ENCODE results near the gene LTA4H.

The LTA4H gene

GRCh38 chr12:96033549-96034389 is 1.6 kb downstream of the LTA4H start:
- no peak for DNase-seq

DNA sequence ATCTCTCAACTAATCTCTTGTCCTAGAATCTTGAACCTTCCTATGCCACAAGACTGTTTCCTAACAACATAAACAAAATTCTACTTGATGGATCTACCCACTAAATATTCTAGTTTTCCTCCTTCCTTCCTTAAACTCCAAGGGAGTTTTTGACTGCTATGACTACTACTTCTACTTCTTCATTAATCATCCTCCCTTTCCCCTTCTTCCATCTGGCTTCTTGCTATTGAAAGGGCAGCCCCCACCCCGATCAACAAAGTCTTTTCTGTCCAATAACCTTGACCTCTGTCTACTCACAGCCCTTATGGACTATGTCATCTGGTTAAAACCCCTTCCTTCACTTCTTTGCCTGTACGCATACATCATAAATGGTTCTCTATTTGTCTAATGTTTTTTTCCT is 5.6 kb downstream of the LTA4H start:
- no peak for DNase-seq

DNA sequence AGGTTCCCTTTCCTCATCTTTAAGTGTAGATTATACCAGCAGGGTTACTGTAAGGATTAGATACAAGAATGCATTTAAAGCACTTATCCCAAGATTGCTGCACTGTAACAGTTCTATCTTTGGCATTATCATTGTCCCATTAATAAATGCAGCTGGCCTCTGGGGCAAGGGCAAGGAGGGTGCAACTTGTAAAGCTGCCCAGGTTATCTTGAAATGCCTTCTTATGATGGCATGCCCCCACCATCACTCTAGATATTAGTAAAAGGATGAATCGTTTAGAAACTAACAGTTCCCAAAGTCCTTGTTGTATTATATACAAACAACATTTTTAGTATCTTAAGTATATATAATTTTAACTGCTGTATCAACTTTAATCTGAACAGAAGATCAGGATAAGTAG is 6.8 kb downstream of the LTA4H start:
- no peak for DNase-seq

GRCh38 chr12:96026331-96026730 is 9.1 kb downstream of the LTA4H start:
- no peak for DNase-seq

- no peak for DNase-seq
Observed at GRCh38 chr12:96025518-96025917, 9.9 kb downstream of the LTA4H start.

DNA sequence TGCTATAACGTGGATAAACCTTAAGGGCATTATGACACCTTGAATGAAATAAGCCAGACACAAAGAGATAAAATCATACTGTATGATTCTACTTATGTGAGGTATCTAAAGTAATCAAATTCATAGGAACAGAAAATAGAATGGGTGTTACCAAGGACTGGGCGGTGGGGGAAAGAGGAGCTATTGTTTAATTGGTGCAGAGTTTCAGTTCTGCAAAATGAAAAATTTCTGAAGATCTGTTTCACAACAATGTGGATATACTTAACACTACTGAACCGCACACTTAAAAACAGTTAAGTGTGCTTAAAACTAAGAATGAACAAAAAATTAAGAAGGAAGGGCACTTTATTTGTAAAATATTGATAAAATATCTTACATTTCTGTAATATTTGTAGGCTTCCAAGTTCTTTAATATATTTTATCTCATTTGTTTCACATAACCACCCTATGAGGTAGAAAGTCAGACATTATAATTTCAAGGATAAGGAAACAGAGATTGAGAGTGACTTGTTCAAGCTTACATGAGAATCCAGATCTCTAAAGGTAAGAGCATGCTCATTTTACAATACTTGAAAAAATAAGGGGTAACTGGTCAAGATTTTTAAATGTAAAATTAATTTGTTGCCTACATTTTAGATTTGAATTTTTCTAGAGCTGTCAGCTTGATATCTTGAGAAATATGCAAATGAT is 14.9 kb downstream of the LTA4H start:
- no peak for DNase-seq

GRCh38 chr12:96015672-96016071 is 19.7 kb downstream of the LTA4H start:
- DNase-seq, result peak; percentile 21

DNA sequence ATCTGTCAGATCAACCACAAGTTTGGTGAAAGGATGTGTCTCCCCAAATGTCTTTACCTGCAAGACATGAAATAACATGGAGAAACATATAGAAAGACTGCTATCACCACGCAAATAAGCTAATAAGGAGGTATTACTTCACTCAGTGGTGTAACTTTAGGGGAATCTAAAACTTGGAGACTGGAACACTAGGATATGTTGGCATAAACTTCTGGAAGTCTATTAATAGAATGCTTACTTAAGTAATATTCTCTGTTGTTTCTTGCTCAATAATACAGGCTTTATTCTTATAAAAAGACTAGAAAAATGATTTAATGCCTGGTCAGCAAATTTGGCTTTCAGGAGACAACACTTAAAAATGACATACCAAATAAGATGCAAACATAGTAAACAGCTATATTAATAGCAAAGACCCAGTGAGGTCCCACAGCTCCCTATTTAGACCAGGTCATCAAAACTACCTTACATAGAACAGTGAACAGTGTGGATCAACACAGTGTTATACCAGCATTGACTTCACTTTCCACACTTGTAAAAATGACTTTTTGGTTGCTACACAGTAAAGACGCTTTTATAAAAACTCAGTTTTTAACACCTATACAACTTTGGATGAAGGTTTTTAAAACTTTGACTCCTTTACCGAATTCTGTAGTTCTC is 20.3 kb downstream of the LTA4H start:
- DNase-seq, result no peak

DNA sequence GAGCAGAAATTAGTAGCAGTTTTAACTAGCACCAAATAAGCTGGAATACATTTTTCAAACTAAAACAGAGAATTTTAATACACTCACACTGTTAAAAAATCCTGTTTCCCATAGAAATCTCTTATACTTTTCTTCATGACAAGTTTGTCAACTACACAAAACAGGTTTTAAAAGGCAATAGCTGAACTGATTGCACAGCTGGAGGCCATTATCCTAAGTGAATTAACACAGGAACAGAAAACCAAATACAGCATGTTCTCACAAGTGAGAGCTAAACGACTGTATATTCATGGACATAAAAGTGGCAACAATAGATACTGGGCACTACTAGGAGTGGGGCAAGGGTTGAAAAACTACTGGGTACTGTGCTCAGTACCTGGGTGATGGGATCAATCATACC is 27.7 kb downstream of the LTA4H start:
- DNase-seq, result no peak

- DNase-seq, result no peak
Observed at GRCh38 chr12:96006727-96007126, 28.7 kb downstream of the LTA4H start.

DNA sequence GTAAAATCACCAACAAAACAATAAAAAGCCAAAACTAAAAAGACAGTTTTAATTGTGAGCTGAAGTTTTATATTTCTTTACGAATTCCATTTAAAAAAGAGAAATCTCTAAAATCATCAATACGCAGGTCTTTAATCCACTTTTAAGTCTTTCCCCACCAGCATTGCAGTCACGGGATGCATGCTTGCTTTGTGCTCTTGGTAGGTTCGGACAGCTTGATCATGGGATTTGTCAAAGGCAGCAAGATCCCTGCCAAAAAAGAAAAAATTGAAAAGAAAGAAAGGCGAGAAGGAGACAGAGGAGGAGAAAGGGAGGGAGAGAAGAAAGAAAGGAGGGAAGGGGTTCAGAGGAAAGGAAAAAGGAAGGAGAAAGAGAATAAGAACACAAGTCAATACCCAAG is 34.5 kb downstream of the LTA4H start:
- DNase-seq, result no peak

GRCh38 chr12:95999484-95999883 is 35.9 kb downstream of the LTA4H start:
- no peak for DNase-seq

GRCh38 chr12:95998611-95999286 is 36.6 kb downstream of the LTA4H start:
- DNase-seq, result peak; percentile 53

GRCh38 chr12:95997911-95998510 is 37.4 kb downstream of the LTA4H start:
- DNase-seq, result no peak

GRCh38 chr12:95997276-95997675 is 38.1 kb downstream of the LTA4H start:
- no peak for DNase-seq

GRCh38 chr12:95996034-95996658 is 39.2 kb downstream of the LTA4H start, which contains the start of gene HAL:
Gene HAL (minus strand): TSS chr12:95996344. CDS start chr12:95995910, 434 bp downstream.
- no peak for DNase-seq

DNA sequence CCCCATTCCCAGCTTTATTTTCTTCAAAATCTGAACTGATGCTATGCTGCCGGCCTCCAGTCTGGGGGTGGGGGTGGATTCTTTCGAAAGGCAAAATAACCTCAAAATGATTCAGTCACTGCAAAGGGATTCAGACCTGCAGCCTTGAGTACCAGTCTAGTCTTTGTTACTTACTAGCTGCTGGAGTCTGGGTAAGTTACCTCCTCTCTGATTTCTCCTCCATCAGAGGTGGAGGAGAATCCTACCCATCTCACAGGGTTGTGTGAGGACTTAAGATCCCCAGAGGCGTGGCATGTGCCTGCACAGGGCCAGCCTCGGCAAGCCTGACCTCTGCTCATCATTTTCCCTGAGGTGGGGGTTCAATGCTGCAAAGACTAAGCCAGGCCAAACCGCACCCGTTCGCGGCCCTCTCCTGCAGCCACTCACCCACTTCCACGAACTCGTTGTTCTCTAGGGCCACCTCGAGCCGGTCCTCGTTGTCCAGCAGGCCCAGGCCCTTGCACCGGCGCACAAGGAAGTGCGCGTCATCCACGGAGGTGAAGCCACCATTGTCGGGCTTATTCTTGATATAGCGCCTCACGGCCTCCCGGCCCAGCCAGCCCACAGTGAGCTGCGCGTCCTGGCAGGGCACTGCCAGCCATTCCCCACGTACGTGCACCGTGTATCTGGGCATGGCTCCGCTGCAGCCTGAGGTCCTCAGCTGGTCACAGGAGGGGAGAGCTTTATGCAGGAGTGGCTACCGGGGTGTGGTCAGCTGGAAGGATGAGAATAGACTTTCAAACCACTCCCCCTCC is 40.0 kb downstream of the LTA4H start:
- DNase-seq, result no peak

DNA sequence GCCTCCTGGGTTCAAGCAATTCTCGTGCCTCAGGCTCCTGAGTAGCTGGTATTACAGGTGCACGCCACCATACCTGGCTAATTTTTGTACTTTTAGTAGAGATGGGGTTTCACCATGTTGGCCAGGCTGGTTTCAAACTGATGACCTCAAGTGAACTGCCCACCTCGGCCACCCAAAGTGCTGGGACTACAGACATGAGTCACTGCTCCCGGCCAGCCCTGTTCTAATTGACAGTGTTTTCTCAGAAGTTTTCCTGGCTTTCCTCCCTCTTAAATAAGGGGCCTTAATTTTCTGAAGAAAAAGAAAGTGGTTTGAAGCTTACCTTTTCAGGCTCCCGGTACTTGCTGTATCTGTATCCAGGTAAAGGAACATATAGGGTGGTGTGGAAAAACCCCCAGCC is 40.9 kb downstream of the LTA4H start:
- DNase-seq, result no peak

DNA sequence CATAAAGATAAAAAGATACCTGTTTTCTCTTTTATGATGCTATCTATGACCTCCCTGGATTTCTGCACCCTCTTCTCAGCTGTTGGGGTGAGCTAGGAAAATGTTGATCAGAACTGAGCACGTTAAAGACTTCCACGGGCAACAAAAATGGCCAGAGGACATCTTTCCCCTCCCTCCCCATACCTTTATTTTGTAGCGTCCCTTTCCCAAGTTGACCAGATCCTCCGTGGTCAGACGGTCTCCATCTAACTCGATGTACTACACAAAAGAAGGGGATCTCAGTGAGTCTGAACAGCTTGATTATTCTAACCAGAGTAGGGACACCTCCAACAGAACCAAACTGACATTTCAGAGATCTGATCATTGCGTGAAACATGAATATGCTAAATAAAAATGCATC is 41.5 kb downstream of the LTA4H start:
- DNase-seq, result no peak

- no peak for DNase-seq
Observed at GRCh38 chr12:95990136-95990535, 45.3 kb downstream of the LTA4H start.

DNA sequence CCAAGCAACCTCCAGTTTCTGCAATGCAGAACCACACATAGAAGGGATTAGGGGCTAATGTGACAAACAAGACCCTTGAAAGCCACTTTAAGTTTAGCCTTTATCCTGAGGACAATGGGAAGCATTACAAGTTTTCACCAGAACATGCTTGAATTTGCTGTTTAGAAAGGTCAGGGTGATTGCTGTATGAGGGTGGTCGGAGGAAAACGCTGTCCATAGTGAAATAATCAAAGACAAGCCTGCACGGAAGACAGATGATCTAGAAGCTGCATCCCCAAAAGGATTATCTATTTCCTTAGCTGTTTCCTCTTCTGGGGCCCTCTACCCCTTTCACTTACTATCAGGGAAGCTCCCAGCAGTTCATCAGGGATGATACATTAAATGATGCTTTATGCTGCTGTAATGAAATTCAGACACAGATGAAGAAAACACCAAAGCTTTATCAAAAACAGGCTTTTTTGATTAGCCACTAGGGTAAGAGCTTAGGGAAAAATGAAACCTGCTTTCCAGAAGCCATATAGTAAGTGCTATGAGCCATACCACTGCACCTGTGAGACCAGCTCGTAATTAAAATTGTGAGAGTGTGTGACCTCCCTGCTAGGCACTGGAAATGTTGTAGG is 45.8 kb downstream of the LTA4H start:
- DNase-seq, result no peak

All from CD4-positive, alpha-beta T cell treated with Interleukin-17A for 4 hours (primary cell).